HEK293 (cell line): ENCODE results near the gene TSTD1.

Source experiments
- CTCF ChIA-PET: fragments of 350-600 bp; formaldehyde crosslinking; extraction: SDS; loops from one replicate; lab custom pipeline; 2021; ENCODE audit warnings: antibody characterized with exemption; lab: Yijun Ruan, JAX
- POLR2A ChIA-PET: fragments of 300-600 bp; formaldehyde crosslinking; extraction: SDS; loops from one replicate; lab custom pipeline; 2020; ENCODE audit warnings: antibody characterized with exemption, inconsistent platforms; lab: Yijun Ruan, JAX
- H3K27ac ChIP-seq: fragments of 200-500 bp; sonication (Bioruptor generic); 2 replicates; pipeline ENCODE4 v1.5.1; 2014; ENCODE audit warnings: low read depth, low read length, control low read depth, inconsistent platforms; ENCODE audit errors: extremely low read depth
- H3K36me3 ChIP-seq, 2 experiments: fragments of 200-500 bp in 1 of 2; sonication (Bioruptor generic) in 1 of 2; 1 replicate in 1 of 2; 2 replicates in 1 of 2; pipeline ENCODE4 v1.5.1; 2014 to 2017; ENCODE audit warnings: inconsistent platforms in 2 of 2, low read length in 2 of 2; ENCODE audit not compliant: control insufficient read depth in 2 of 2, insufficient read depth in 1 of 2
- H3K4me1 ChIP-seq: fragments of 200-500 bp; sonication (Bioruptor generic); 2 replicates; pipeline ENCODE4 v1.5.1; 2014; ENCODE audit warnings: mild to moderate bottlenecking, low read length, inconsistent platforms; ENCODE audit not compliant: control insufficient read depth, insufficient read depth
- H3K4me3 ChIP-seq: 2 replicates; pipeline ENCODE4 v1.5.1; 2011; ENCODE audit warnings: low read depth, mild to moderate bottlenecking, control low read depth, low read length, moderate library complexity
- H3K9me3 ChIP-seq: fragments of 200-500 bp; sonication (Bioruptor generic); 2 replicates; pipeline ENCODE4 v1.5.1; 2014; ENCODE audit warnings: low read depth, low read length, inconsistent platforms; ENCODE audit not compliant: control insufficient read depth, insufficient read depth
- BCL11A ChIP-seq: fragments of 450-650 bp; formaldehyde crosslinking; IDR thresholded peaks from 2 replicates; pipeline ENCODE4 v1.5.1; 2016; ENCODE audit warnings: low read depth, missing biosample characterization, missing genetic modification characterization
- EGR2 ChIP-seq: fragments of 450-650 bp; formaldehyde crosslinking; IDR thresholded peaks from 2 replicates; pipeline ENCODE4 v1.5.1; 2016; ENCODE audit warnings: low read depth, missing biosample characterization, missing genetic modification characterization
- FEZF1 ChIP-seq: fragments of 450-650 bp; formaldehyde crosslinking; IDR thresholded peaks from 2 replicates; pipeline ENCODE4 v1.5.1; 2016; ENCODE audit warnings: missing biosample characterization, missing genetic modification characterization
- KLF1 ChIP-seq: fragments of 450-650 bp; formaldehyde crosslinking; IDR thresholded peaks from 2 replicates; pipeline ENCODE4 v1.5.1; 2016; ENCODE audit warnings: missing biosample characterization, missing genetic modification characterization
- ZNF112 ChIP-seq: fragments of 450-650 bp; formaldehyde crosslinking; IDR thresholded peaks from 2 replicates; pipeline ENCODE4 v1.5.0; 2017; ENCODE audit warnings: missing biosample characterization, missing genetic modification characterization
- ZNF174 ChIP-seq: fragments of 450-650 bp; formaldehyde crosslinking; IDR thresholded peaks from 2 replicates; pipeline ENCODE4 v1.5.0; 2017; ENCODE audit warnings: missing biosample characterization, mild to moderate bottlenecking, missing genetic modification characterization
- ZNF221 ChIP-seq: fragments of 450-650 bp; formaldehyde crosslinking; IDR thresholded peaks from 2 replicates; pipeline ENCODE4 v1.5.1; 2017; ENCODE audit warnings: missing biosample characterization, missing genetic modification characterization, borderline replicate concordance
- ZNF266 ChIP-seq: fragments of 450-650 bp; formaldehyde crosslinking; IDR thresholded peaks from 2 replicates; pipeline ENCODE4 v1.5.1; 2016; ENCODE audit warnings: missing biosample characterization, missing genetic modification characterization, low read depth
- ZNF335 ChIP-seq: fragments of 450-650 bp; formaldehyde crosslinking; conservative IDR thresholded peaks from 2 replicates; pipeline ENCODE4 v1.5.1; 2016; ENCODE audit warnings: missing biosample characterization, missing genetic modification characterization
- ZNF354C ChIP-seq: fragments of 450-650 bp; formaldehyde crosslinking; IDR thresholded peaks from 2 replicates; pipeline ENCODE4 v1.5.1; 2016; ENCODE audit warnings: missing biosample characterization, missing genetic modification characterization, low read depth, borderline replicate concordance
- ZNF426 ChIP-seq: fragments of 450-650 bp; formaldehyde crosslinking; IDR thresholded peaks from 2 replicates; pipeline ENCODE4 v1.5.1; 2017; ENCODE audit warnings: missing biosample characterization, missing genetic modification characterization, mild to moderate bottlenecking, inconsistent platforms, moderate library complexity
- ZNF521 ChIP-seq: fragments of 450-650 bp; formaldehyde crosslinking; IDR thresholded peaks from 2 replicates; pipeline ENCODE4 v1.5.1; 2017; ENCODE audit warnings: missing biosample characterization, mild to moderate bottlenecking, missing genetic modification characterization
- ZNF544 ChIP-seq: fragments of 450-650 bp; formaldehyde crosslinking; IDR thresholded peaks from 2 replicates; pipeline ENCODE4 v1.5.0; 2017; ENCODE audit warnings: missing biosample characterization, missing genetic modification characterization
- ZNF76 ChIP-seq: fragments of 450-650 bp; formaldehyde crosslinking; IDR thresholded peaks from 2 replicates; pipeline ENCODE4; 2016; ENCODE audit warnings: low read depth, missing biosample characterization, missing genetic modification characterization, borderline replicate concordance
- TF ChIP-seq, protein P1 (sequence below): fragments of 450-650 bp; formaldehyde crosslinking; IDR thresholded peaks from 2 replicates; pipeline ENCODE4 v1.5.1; 2016; ENCODE audit warnings: missing biosample characterization, missing genetic modification characterization
- TF ChIP-seq, protein P2 (sequence below): fragments of 450-650 bp; formaldehyde crosslinking; IDR thresholded peaks from 2 replicates; pipeline ENCODE4 v1.5.1; 2016; ENCODE audit warnings: missing biosample characterization, missing genetic modification characterization
- TF ChIP-seq, protein P3 (sequence below): fragments of 450-650 bp; formaldehyde crosslinking; IDR thresholded peaks from 2 replicates; pipeline ENCODE4 v1.5.1; 2016; ENCODE audit warnings: missing biosample characterization, missing genetic modification characterization

Gene TSTD1

DNA sequence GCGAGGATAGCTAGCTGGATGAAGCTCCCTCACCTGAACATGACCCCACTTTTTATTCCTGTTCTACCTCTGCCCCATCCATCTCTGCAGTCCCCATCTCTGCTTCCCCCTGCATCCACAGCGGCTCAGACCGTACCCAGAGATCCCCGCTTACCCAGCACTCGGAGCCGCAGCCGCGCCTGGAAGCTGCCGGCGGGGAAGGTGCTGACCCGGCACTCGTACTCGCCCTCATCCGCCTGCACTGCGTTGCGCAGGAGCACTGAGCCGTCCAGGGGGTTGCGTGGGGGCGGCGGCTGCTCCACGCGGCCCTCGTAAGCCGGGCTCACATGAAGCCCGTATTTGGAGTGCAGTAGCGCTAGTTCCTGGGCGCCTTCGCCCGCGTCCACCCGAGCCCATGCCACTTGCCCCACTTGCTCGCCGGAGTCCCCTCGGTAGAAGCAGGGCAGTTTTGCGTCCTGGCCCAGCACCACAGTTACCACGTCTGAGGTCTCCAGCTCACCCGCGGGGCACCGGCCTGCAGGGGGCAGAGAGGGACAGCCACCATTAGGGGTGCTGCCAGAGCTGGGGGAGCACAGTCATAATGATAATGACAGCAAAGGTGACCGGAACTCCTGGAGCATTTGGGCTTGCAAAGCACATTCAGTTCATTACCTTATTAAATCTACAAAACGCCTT is 40.8 kb upstream of the TSTD1 start (continued):
- TF ChIP-seq, protein P1, sequence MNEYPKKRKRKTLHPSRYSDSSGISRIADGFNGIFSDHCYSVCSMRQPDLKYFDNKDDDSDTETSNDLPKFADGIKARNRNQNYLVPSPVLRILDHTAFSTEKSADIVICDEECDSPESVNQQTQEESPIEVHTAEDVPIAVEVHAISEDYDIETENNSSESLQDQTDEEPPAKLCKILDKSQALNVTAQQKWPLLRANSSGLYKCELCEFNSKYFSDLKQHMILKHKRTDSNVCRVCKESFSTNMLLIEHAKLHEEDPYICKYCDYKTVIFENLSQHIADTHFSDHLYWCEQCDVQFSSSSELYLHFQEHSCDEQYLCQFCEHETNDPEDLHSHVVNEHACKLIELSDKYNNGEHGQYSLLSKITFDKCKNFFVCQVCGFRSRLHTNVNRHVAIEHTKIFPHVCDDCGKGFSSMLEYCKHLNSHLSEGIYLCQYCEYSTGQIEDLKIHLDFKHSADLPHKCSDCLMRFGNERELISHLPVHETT, result no peak
- TF ChIP-seq FEZF1 (tag by site-specific recombination), result no peak
- TF ChIP-seq ZNF112 (tag by site-specific recombination), result no peak
- TF ChIP-seq ZNF221, result no peak
- no peak for TF ChIP-seq ZNF354C (tag by site-specific recombination)
- TF ChIP-seq, protein P2, sequence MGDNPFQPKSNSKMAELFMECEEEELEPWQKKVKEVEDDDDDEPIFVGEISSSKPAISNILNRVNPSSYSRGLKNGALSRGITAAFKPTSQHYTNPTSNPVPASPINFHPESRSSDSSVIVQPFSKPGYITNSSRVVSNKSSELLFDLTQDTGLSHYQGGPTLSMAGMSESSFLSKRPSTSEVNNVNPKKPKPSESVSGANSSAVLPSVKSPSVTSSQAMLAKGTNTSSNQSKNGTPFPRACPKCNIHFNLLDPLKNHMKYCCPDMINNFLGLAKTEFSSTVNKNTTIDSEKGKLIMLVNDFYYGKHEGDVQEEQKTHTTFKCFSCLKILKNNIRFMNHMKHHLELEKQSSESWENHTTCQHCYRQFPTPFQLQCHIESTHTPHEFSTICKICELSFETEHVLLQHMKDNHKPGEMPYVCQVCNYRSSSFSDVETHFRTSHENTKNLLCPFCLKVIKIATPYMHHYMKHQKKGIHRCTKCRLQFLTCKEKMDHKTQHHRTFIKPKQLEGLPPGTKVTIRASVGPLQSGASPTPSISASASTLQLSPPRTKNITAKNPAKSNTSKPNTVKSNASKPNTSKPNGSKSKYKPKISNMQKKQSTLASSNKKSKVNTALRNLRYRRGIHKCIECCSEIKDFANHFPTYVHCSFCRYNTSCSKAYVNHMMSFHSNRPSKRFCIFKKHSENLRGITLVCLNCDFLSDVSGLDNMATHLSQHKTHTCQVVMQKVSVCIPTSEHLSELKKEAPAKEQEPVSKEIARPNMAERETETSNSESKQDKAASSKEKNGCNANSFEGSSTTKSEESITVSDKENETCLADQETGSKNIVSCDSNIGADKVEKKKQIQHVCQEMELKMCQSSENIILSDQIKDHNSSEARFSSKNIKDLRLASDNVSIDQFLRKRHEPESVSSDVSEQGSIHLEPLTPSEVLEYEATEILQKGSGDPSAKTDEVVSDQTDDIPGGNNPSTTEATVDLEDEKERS (tag by site-specific recombination), result no peak

DNA sequence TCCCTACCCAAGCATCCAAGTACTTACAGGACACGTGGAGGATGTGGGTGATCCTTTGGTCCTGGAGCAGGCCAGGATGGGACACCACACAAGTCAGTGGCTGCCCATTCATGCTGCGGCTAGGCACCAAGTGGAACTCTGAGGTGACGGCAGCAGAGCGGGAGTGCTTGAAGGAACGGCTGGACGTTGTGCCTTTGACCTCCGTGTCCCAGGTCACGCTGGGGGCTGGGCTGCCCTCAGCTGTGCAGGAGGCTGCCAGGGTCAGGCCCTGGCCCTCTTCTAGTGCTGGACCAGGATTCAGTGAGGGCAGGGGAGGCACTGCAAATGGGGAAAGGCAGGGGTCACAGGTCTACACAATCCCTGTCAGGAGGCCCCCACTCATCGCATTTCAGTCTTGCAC is 38.7 kb upstream of the TSTD1 start:
- Histone ChIP-seq H3K27ac (no peak overlapping the region), H3K4me3 (no peak overlapping the region), H3K36me3 (peaks cover 0 to 4% of the 10 kb centered on the region in 2 experiments; a peak in 1 of 3 replicates), H3K4me1 (no peaks in the 10 kb centered on the region), H3K9me3 (no peaks in the 10 kb centered on the region)
- ChIA-PET POLR2A (no interaction called here), CTCF (no interaction called here)
- TF ChIP-seq ZNF426, result no peak
- TF ChIP-seq, protein P3, sequence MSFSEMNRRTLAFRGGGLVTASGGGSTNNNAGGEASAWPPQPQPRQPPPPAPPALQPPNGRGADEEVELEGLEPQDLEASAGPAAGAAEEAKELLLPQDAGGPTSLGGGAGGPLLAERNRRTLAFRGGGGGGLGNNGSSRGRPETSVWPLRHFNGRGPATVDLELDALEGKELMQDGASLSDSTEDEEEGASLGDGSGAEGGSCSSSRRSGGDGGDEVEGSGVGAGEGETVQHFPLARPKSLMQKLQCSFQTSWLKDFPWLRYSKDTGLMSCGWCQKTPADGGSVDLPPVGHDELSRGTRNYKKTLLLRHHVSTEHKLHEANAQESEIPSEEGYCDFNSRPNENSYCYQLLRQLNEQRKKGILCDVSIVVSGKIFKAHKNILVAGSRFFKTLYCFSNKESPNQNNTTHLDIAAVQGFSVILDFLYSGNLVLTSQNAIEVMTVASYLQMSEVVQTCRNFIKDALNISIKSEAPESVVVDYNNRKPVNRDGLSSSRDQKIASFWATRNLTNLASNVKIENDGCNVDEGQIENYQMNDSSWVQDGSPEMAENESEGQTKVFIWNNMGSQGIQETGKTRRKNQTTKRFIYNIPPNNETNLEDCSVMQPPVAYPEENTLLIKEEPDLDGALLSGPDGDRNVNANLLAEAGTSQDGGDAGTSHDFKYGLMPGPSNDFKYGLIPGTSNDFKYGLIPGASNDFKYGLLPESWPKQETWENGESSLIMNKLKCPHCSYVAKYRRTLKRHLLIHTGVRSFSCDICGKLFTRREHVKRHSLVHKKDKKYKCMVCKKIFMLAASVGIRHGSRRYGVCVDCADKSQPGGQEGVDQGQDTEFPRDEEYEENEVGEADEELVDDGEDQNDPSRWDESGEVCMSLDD (tag by site-specific recombination), result no peak
- TF ChIP-seq ZNF521, result no peak
- no peak for TF ChIP-seq ZNF544 (tag by site-specific recombination)
- no peak for TF ChIP-seq BCL11A (tag by site-specific recombination)
- TF ChIP-seq ZNF266, result no peak
- no peak for TF ChIP-seq ZNF112 (tag by site-specific recombination)
- TF ChIP-seq ZNF76 (tag by site-specific recombination), result no peak
- no peak for TF ChIP-seq ZNF335 (tag by site-specific recombination)

DNA sequence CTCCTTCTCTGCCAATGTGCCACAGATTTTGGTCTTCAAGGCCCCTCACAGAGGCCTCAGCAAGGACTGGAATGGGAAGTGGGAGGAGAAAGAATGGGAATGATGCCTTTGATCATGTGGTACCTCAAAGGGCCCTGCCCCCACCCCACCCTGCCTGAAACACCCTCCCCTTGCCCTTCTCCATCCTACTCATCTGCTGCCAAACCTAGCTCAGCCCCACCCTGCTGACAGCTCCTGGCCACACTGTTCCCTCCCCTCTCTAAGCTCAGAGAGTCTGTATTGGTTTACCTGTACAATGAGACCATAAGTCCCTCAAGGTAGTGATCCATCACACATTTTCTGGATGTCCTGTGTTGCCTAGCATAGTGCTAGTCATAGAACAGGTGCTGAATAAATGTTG is 37.6 kb upstream of the TSTD1 start:
- Histone ChIP-seq H3K27ac (no peak overlapping the region), H3K36me3 (peaks cover 0 to 8% of the 10 kb centered on the region in 2 experiments; a peak in 1 of 3 replicates), H3K4me1 (no peaks in the 10 kb centered on the region), H3K9me3 (no peaks in the 10 kb centered on the region), H3K4me3 (no peak overlapping the region)
- ChIA-PET POLR2A (interaction anchor here (0.6 to 0.7 kb wide), 3 partner anchors 22 to 246 kb away, joined by 4 to 5 read pairs (median 5); partner anchors contain the start of gene KLHDC9), CTCF (interaction anchor here (1.0 to 1.5 kb wide), 2 partner anchors 21 to 62 kb away, joined by 3 to 4 read pairs; no protein-coding TSS in a partner anchor)
- TF ChIP-seq EGR2 (peak; percentile 23; the same call in 1 of the 2 replicates), ZNF174 (no peak), KLF1 (tag by site-specific recombination) (peak; percentile 82)
